Measurements from ENCODE around the gene POM121L2. TPM values are rescaled to one million over a fixed set of nuclear protein-coding genes. Genes with fewer than 3 reads are reported as not detected.

The POM121L2 gene
- total and polyA plus RNA-seq, 9 of the 15 experiments (the other 6 are each of a cell fraction or from before 2014, with no cell fraction given): 0.23 to 0.45 TPM; not detected in 7

GRCh38 chr6:27279513-27280063, 32.5 kb downstream of the POM121L2 start (continued):
- TF ChIP-seq, protein P1, sequence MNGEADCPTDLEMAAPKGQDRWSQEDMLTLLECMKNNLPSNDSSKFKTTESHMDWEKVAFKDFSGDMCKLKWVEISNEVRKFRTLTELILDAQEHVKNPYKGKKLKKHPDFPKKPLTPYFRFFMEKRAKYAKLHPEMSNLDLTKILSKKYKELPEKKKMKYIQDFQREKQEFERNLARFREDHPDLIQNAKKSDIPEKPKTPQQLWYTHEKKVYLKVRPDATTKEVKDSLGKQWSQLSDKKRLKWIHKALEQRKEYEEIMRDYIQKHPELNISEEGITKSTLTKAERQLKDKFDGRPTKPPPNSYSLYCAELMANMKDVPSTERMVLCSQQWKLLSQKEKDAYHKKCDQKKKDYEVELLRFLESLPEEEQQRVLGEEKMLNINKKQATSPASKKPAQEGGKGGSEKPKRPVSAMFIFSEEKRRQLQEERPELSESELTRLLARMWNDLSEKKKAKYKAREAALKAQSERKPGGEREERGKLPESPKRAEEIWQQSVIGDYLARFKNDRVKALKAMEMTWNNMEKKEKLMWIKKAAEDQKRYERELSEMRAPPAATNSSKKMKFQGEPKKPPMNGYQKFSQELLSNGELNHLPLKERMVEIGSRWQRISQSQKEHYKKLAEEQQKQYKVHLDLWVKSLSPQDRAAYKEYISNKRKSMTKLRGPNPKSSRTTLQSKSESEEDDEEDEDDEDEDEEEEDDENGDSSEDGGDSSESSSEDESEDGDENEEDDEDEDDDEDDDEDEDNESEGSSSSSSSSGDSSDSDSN (IDR thresholded peaks at IDR 0.05; ENCODE audit: borderline replicate concordance in 1 of 2, low read depth in 2 of 2, low read length in 2 of 2): 0 out of 4 replicates have a peak, but pooled peaks of 1 of the 2 experiments have one; percentile 33
- TF ChIP-seq HEY1 (CRISPR knock-in tag; IDR thresholded peaks at IDR 0.05; ENCODE audit: borderline replicate concordance) (no peak), SAFB2 (IDR thresholded peaks at IDR 0.05; ENCODE audit: borderline replicate concordance, low read depth, low read length, severe bottlenecking) (no peak), KLF16 (IDR thresholded peaks at IDR 0.05) (no peak), MCM3 (IDR thresholded peaks at IDR 0.05) (no peak), SPI1 (IDR thresholded peaks at IDR 0.05; ENCODE audit: borderline replicate concordance, low read depth, low read length) (no peak), KAT2B (IDR thresholded peaks at IDR 0.05; ENCODE audit: low read depth, low read length) (no peak), SRF (CRISPR knock-in tag; IDR thresholded peaks at IDR 0.05) (no peak), ZNF778 (CRISPR knock-in tag; IDR thresholded peaks at IDR 0.05) (no peak), ZNF280A (IDR thresholded peaks at IDR 0.05; ENCODE audit: low read depth, partially characterized antibody) (no peak), CBFA2T3 (IDR thresholded peaks at IDR 0.05) (no peak), ZNF639 (CRISPR knock-in tag; conservative IDR thresholded peaks at IDR 0.05 in 1 of 2, IDR thresholded peaks at IDR 0.05 in 1 of 2) (no peak)
- TF ChIP-seq, protein P2, sequence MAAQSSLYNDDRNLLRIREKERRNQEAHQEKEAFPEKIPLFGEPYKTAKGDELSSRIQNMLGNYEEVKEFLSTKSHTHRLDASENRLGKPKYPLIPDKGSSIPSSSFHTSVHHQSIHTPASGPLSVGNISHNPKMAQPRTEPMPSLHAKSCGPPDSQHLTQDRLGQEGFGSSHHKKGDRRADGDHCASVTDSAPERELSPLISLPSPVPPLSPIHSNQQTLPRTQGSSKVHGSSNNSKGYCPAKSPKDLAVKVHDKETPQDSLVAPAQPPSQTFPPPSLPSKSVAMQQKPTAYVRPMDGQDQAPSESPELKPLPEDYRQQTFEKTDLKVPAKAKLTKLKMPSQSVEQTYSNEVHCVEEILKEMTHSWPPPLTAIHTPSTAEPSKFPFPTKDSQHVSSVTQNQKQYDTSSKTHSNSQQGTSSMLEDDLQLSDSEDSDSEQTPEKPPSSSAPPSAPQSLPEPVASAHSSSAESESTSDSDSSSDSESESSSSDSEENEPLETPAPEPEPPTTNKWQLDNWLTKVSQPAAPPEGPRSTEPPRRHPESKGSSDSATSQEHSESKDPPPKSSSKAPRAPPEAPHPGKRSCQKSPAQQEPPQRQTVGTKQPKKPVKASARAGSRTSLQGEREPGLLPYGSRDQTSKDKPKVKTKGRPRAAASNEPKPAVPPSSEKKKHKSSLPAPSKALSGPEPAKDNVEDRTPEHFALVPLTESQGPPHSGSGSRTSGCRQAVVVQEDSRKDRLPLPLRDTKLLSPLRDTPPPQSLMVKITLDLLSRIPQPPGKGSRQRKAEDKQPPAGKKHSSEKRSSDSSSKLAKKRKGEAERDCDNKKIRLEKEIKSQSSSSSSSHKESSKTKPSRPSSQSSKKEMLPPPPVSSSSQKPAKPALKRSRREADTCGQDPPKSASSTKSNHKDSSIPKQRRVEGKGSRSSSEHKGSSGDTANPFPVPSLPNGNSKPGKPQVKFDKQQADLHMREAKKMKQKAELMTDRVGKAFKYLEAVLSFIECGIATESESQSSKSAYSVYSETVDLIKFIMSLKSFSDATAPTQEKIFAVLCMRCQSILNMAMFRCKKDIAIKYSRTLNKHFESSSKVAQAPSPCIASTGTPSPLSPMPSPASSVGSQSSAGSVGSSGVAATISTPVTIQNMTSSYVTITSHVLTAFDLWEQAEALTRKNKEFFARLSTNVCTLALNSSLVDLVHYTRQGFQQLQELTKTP (IDR thresholded peaks at IDR 0.05; ENCODE audit: low read depth in 1 of 2, partially characterized antibody in 2 of 2): no peak
- TF ChIP-seq, protein P3, sequence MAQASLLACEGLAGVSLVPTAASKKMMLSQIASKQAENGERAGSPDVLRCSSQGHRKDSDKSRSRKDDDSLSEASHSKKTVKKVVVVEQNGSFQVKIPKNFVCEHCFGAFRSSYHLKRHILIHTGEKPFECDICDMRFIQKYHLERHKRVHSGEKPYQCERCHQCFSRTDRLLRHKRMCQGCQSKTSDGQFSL (CRISPR knock-in tag; IDR thresholded peaks at IDR 0.05): no peak
- TF ChIP-seq, protein P3 (tag; IDR thresholded peaks at IDR 0.05): no peak
